Small intestine (tissue), 7 donors: ENCODE measurements around the gene NUP85. TPM values are rescaled to one million over a fixed set of nuclear protein-coding genes. Genes with fewer than 3 reads are reported as not detected.

Experiments used
- DNase-seq, 2 donors: peaks; one replicate each; pipeline versions ENCODE4 v3.0.0 to v3.0.0-alpha.2; 2013
- FAIRE-seq: peaks from 2 replicates; lab custom pipeline; 2012; peaks lifted over from hg19 to GRCh38; lab: Jason Lieb, UNC
- H3K27ac ChIP-seq, 3 donors: one replicate each; pipeline ENCODE4 v1.5.1; 2013; ENCODE audit warnings: low read length in 2 of 3, mild to moderate bottlenecking in 2 of 3, control low read depth in 1 of 3, inconsistent platforms in 1 of 3, low read depth in 1 of 3, moderate library complexity in 1 of 3
- H3K27me3 ChIP-seq, 3 donors: one replicate each; pipeline ENCODE4 v1.6.1; 2013; ENCODE audit warnings: low read length in 3 of 3, inconsistent platforms in 1 of 3; ENCODE audit not compliant: control insufficient read depth in 3 of 3, insufficient read depth in 3 of 3
- H3K36me3 ChIP-seq, 3 donors: one replicate each; pipeline ENCODE4 v1.6.1; 2013; ENCODE audit warnings: low read length in 3 of 3, inconsistent platforms in 1 of 3, low read depth in 1 of 3, mild to moderate bottlenecking in 1 of 3, moderate library complexity in 1 of 3; ENCODE audit not compliant: control insufficient read depth in 3 of 3, insufficient read depth in 2 of 3
- H3K4me1 ChIP-seq, 3 donors: one replicate each; pipeline ENCODE4 v1.6.1; 2013; ENCODE audit warnings: low read length in 2 of 3, inconsistent platforms in 1 of 3, low read depth in 1 of 3, mild to moderate bottlenecking in 1 of 3, moderate library complexity in 1 of 3; ENCODE audit not compliant: control insufficient read depth in 3 of 3, insufficient read depth in 2 of 3
- H3K4me3 ChIP-seq, 3 donors: one replicate each; pipeline ENCODE4 v1.5.1; 2013; ENCODE audit warnings: low read length in 3 of 3, control low read depth in 1 of 3, inconsistent platforms in 1 of 3, low read depth in 1 of 3, mild to moderate bottlenecking in 1 of 3, moderate library complexity in 1 of 3
- H3K9me3 ChIP-seq, 2 donors: one replicate each; pipeline ENCODE4 v1.6.1; 2013; ENCODE audit warnings: low read depth in 1 of 2, low read length in 1 of 2; ENCODE audit not compliant: control insufficient read depth in 2 of 2, insufficient read depth in 1 of 2
- WGBS, 3 donors: extraction: QIAGEN DNeasy Blood & Tissue Kit; methylation state at CpG; one replicate each; pipeline ENCODE4 v1.1.7; 2013; 5-methylcytosine and 5-hydroxymethylcytosine counted together
- polyA plus RNA-seq, 4 donors: library from polyadenylated mRNA; stranded (reverse) in 3 of 4; unstranded in 1 of 4; fragments of 200-250 nt in 3 of 4; fragments of 120-200 nt in 1 of 4; gene quantifications; one replicate each; pipeline versions ENCODE4 v1.2.1 to v1.2.3, GENCODE V29; 2013
- donor health status: healthy with polysubstance abuse.
- donor health status: control.
- donor health status: control.
- donor health status: Bipolar disorder and iron deficiency.
- donor health status: healthy.

Gene NUP85
- polyA plus RNA-seq, 4 donors = 39.4 to 49.6 (median 44.5) TPM

- Histone ChIP-seq H3K4me1 (peaks cover 2 to 31% (median 4%) of the 10 kb centered on the region in 3 donors), H3K36me3 (peaks cover 0 to 51% (median 2%) of the 10 kb centered on the region in 3 donors), H3K27ac (peak overlapping the region; percentile 88 to 95 (median 94)), H3K4me3 (peak overlapping the region; percentile 60 to 98 (median 91)), H3K9me3 (no peaks in the 10 kb centered on the region), H3K27me3 (no peaks in the 10 kb centered on the region)
- peak; percentile 63 to 86 for DNase-seq
- no peak for FAIRE-seq
- 0 to 1% (median 0%) methylated on average over 44 to 47 of the region's 47 CpGs for WGBS, 3 donors
These were observed 64.9 kb downstream of the NUP85 start for GRCh38 chr17:75270218-75270965.

GRCh38 chr17:75270966-75271232 is 65.4 kb downstream of the NUP85 start, which contains the start of gene MIF4GD:
Gene MIF4GD, minus strand, starts transcription at chr17:75271231. Its CDS starts 1,036 bp downstream, at chr17:75270195.
- Histone ChIP-seq H3K36me3 (peaks cover 0 to 48% (median 2%) of the 10 kb centered on the region in 3 donors), H3K4me1 (peaks cover 2 to 31% (median 4%) of the 10 kb centered on the region in 3 donors), H3K27me3 (no peaks in the 10 kb centered on the region), H3K27ac (peak within 1 kb of the TSS; percentile 88 to 95 (median 94)), H3K9me3 (no peaks in the 10 kb centered on the region), H3K4me3 (peak within 1 kb of the TSS; percentile 60 to 98 (median 91))
- FAIRE-seq = no peak
- 0 to 1% (median 1%) methylated on average over 19 to 39 of the region's 39 CpGs for WGBS, 3 donors
- DNase-seq = no peak

GRCh38 chr17:75271233-75271954 is 65.9 kb downstream of the NUP85 start:
- Histone ChIP-seq H3K4me1 (peaks cover 2 to 31% (median 4%) of the 10 kb centered on the region in 3 donors), H3K4me3 (peak overlapping the region; percentile 55 to 91 (median 77)), H3K9me3 (no peaks in the 10 kb centered on the region), H3K27me3 (no peaks in the 10 kb centered on the region), H3K27ac (peak overlapping the region; percentile 56 to 93 (median 76)), H3K36me3 (peaks cover 0 to 43% (median 2%) of the 10 kb centered on the region in 3 donors)
- WGBS, 3 donors = 0% methylated on average over 59 to 74 of the region's 74 CpGs
- DNase-seq = peak; percentile 80 to 93
- FAIRE-seq = no peak

- peaks cover 0 to 40% (median 2%) of the 10 kb centered on the region in 3 donors for H3K36me3 ChIP-seq
- no peaks in the 10 kb centered on the region for H3K9me3 ChIP-seq
- peak overlapping the region; percentile 55 to 91 (median 77) for H3K4me3 ChIP-seq
- no peaks in the 10 kb centered on the region for H3K27me3 ChIP-seq
- H3K27ac ChIP-seq = peak overlapping the region in 2 of 3 donors; percentile 76 to 93
- 53 to 54% (median 53%) methylated on average over 21 to 24 of the region's 24 CpGs for WGBS, 3 donors
- DNase-seq (no peak), FAIRE-seq (no peak)
- H3K4me1 ChIP-seq = peaks cover 2 to 28% (median 4%) of the 10 kb centered on the region in 3 donors
These were observed 66.7 kb downstream of the NUP85 start for GRCh38 chr17:75271955-75272847.

- H3K27ac ChIP-seq = no peak overlapping the region
- H3K9me3 ChIP-seq = no peaks in the 10 kb centered on the region
- no peak overlapping the region for H3K4me3 ChIP-seq
- 79 to 90% (median 88%) methylated on average over 3 of the region's 3 CpGs for WGBS, 3 donors
- DNase-seq (no peak), FAIRE-seq (no peak)
- peaks cover 0 to 40% (median 2%) of the 10 kb centered on the region in 3 donors for H3K36me3 ChIP-seq
- H3K27me3 ChIP-seq = no peaks in the 10 kb centered on the region
- peaks cover 2 to 22% (median 4%) of the 10 kb centered on the region in 3 donors for H3K4me1 ChIP-seq
These were observed 67.3 kb downstream of the NUP85 start for GRCh38 chr17:75272848-75273184.

- H3K27me3 ChIP-seq = no peaks in the 10 kb centered on the region
- peaks cover 2 to 19% (median 4%) of the 10 kb centered on the region in 3 donors for H3K4me1 ChIP-seq
- FAIRE-seq (no peak), DNase-seq (no peak)
- no peaks in the 10 kb centered on the region for H3K9me3 ChIP-seq
- H3K27ac ChIP-seq = no peak overlapping the region
- H3K36me3 ChIP-seq = peaks cover 0 to 47% (median 2%) of the 10 kb centered on the region in 3 donors
- H3K4me3 ChIP-seq = no peak overlapping the region
- 78 to 80% (median 79%) methylated on average over 7 of the region's 7 CpGs for WGBS, 3 donors
These were observed 68.7 kb downstream of the NUP85 start for GRCh38 chr17:75273977-75274708.

- Histone ChIP-seq H3K4me3 (no peak overlapping the region), H3K36me3 (peaks cover 0 to 58% (median 8%) of the 10 kb centered on the region in 3 donors), H3K27me3 (no peaks in the 10 kb centered on the region), H3K27ac (no peak overlapping the region), H3K9me3 (no peaks in the 10 kb centered on the region), H3K4me1 (no peaks in the 10 kb centered on the region)
- FAIRE-seq (no peak), DNase-seq (no peak)
- 85 to 95% (median 94%) methylated on average over 5 to 6 of the region's 6 CpGs for WGBS, 3 donors
These were observed 72.2 kb downstream of the NUP85 start for GRCh38 chr17:75277664-75278071.
